GM19035 (cell line): Measurements from ENCODE around the gene FAAP20.

Experiments
- ATAC-seq: cut with Tn5 transposase; IDR thresholded peaks from one replicate; pipeline ENCODE4 v1.9.1; 2021; ENCODE audit not compliant: unreplicated experiment

FAAP20 gene

DNA sequence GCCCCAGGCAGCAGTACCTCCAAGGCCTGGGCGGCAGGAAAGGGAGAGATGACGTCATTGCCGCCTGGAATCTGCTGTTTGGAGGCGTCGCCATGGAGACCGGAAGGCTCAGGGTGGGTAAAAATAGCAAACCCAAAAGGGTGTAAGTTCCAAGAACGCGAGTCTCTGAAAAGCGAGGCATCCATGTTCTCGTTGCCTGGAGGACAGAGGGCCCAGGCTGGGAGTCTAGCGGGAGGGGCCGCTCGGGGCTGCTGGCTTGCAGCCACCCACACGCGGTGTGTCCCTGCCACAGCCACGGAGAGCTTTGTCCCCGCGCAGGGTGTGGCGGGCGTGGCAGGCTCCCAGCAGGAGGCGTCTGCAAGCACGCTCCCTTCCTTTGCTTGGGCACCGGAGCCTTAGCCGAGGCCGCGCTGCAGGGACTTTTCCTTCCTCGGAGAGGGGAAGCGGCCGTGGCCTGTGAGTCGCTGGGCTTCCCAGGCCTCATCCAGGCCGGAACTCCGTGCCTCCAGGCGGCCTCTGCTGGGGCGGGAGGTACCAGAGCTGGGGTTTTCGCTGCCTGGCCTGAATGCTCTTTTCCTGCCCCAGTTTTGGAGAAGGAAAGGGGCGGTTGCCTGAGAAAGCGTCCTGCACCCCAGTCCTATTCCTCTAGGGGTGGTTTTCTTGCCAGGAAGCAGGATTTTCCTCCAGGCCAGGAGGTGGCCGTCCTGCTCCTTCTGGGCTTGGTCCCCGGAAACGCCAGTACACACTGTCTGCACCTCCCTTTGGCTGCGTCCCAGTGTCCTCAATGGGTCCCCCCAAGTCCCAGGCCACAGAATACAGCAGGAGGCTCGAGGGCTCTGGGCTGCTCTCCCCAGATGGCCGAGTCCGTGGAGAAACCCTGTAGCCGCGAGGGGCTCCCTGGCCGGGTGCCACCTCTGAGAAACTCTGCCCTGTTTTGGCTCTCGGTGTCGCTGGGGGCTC lies 18.2 kb upstream of the FAAP20 start:
- ATAC-seq: no peak

DNA sequence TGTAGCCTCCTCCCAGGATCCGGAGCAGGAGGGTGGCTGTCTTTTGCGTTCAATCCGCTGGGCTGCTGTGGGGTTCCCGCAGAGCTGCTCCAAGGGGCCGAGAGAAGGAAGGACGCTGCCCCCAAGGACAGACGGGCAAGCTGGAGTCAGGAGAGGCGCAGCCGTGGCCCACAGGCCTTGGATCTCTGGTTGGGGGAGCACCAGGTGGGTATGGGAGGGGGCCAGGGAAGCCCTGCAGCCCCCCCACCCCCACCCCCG lies 17.6 kb upstream of the FAAP20 start:
- no peak for ATAC-seq

DNA sequence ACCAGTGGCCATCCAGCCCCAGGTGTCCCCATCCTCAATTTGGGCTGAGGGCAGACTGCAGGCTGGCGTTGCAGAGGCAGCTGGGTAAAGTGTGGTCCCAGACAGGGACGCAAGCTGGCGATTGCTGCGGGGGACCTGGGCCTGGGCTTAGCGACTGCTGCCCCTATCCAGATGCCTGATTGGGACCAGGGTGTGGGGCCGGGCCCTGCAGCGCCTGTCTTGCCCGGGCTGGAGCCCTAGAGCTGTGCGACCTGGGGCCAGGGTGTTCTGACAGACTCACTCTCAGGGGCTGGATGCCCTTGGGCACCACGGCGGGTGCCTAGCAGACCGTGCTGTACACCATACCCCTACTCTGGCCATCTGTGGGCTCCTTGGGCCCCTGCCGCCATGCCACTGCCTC lies 16.2 kb upstream of the FAAP20 start:
- no peak for ATAC-seq

DNA sequence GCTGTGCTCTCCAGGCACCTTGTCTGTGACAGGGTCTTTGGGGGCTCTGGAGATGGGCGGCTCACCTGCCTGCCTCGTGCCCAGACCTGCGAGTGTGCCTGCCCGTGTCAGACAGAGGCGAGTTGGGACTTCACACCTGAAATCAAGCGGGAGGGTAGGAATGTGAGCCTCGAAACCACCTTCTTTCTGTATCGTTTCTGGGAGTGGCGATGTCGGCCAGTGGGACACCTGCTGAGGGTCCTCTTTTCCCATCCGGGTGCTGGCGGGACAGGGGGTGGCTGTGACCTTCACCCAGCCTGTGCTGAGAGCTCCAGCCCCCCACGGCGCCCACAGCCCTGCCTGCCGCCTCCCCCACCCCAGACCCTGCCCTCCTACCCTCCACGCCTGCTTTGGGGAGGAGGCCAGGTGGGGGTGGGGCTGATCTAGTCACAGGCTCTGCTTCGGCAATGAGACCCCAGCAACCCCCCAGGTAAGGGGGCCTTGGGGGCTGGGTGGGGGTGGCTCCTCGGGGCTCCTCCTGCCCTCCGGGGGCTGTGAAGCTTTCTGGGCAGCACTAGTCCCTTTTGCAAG lies 15.6 kb upstream of the FAAP20 start:
- ATAC-seq: no peak

DNA sequence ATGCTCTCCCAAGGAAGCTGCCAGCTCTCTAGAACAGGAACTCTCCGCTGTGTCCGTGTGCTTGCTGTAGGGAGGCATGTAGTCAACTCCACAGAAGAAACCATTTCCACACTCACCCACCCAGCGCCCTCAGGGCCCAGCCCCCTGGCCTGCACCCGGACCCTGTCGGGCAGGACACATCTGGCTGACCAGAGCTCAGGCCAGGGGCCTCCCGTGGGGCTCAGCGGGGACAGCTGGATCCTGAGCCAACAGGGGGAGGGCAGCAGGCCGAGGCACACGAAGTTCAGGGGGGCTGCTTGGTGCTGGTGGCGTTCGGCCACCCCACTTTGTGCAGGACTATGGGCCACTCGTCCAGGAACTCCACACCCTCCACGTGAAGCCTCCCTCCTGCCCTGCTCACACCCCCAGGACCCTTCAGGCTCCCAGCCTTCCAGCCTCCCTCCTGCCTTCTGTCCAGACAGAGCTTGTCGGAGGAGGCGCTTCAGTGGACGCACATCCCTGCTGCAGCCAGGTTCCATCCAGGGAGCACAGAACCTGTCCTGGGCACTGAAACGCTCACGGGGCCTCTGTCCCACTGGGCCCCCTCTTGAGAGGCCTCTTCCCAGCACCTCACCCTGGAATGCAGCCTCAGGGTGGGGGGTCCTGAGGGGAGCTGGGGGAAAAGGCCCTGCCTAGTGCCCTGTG lies 15.0 kb upstream of the FAAP20 start:
- no peak for ATAC-seq

DNA sequence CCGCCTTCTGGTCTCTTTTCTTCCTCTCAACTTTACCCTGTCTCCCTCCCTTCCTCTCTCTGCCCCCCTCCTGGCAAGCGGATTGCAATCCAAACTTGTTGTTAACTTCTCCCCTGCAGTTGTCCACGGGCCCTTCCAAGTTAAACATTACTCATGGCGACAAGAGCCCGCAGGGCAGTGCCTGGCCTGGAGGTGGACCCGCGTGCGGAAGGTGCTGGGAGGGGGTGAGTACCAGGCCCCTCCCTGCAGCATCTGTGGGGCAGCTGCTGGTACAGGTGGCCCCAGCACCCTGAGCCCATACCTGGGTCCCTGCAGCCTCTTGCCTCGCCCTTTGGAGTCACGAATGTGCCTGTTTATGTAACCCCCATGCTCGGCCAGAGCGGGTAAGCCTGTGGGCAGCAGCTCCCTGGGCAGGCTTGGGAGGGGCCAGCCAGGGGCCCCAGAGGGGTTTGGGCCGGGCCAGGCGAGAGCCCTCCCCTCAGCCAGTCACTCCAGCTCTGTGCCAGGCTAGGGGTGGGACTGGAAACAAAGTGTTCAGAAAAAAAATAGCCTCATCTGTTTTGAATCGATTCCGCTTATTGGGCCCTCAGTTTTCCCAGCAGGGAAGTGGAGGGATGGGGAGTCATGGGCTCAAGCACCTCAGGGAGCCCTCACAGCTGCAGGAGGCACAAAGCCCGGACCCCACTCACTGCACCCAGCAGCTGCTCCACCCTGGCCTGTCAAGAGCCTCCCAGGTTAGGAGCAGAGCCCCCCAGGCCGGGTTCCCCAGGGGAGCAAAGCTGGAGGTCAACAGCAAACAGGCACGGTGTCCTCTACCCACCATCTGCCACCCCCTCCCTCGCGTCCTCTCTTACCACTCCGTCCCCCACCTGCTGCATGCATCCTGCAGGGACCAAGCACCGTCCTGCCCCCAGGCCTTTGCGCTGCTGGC lies 14.0 kb upstream of the FAAP20 start:
- no peak for ATAC-seq

DNA sequence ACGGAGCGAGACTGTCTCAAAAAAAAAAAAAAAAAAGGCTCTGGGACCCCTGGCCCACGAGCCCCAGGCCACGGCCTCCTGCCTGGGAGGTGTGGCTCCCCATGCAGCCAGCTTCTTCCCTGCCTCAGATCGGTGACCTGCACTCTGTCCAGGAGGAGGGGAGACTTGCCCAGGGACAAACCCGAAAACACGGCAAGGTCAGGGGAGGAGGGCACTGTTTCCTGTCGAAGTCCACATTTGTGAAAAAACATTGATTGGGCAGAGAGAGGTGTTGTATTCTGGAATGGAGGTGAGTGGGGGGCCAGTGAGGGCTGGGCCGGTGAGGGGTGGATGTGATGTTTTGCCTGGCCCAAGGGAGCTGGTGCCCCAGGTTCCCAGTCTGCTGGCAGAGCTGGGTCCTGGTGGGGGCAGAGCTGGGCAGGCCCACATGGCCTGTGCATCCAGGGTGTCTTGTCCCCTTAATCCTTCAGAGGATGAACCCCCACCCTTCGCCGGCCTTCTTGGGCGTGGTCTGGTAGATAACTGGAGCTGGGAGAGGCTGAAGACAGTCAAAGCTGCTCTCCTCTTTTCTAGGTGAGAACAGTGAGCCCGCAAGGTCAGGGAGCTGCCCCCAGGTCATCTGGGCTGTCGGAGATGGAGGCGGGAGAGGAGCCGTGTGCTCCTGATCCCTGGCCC lies 12.4 kb upstream of the FAAP20 start:
- no peak for ATAC-seq

DNA sequence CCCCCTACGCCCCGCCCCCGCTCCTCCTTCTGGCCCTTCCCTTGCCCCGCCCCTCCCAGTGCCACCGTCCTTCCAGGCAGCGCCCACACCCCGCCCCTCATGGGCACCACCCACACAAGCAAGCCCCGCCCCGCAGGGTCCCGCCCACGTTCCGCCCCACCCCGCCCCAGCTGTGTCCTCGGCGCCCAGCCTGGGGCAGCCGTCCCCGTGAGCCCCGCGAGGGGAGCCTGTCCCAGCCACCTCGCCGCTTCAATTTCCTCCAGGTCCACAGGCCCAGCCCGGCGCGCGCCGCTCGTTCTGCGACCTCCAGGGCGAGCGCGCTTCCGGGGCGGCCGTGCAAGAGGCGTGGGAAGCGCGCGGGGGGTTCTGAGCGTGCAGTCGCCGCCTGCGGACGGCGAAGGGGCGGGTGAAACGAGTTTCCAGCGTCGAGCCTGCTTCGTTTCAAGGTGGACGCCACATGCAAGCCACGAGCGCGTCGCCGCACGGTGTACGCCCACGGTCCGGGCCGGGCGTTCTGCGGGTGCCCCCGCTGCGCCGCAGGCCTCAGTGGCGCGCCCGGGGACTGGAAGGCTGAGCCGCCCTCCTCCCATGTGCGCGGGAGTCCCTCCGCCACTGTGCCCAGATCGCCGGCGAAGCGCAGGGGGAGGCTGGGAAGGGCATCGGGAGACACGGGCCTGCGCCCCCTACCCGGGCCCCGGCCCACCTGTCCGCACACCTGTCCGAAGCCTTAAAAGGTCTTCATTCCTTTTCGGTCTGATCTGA lies 10.8 kb upstream of the FAAP20 start:
- peak; percentile 67 for ATAC-seq

DNA sequence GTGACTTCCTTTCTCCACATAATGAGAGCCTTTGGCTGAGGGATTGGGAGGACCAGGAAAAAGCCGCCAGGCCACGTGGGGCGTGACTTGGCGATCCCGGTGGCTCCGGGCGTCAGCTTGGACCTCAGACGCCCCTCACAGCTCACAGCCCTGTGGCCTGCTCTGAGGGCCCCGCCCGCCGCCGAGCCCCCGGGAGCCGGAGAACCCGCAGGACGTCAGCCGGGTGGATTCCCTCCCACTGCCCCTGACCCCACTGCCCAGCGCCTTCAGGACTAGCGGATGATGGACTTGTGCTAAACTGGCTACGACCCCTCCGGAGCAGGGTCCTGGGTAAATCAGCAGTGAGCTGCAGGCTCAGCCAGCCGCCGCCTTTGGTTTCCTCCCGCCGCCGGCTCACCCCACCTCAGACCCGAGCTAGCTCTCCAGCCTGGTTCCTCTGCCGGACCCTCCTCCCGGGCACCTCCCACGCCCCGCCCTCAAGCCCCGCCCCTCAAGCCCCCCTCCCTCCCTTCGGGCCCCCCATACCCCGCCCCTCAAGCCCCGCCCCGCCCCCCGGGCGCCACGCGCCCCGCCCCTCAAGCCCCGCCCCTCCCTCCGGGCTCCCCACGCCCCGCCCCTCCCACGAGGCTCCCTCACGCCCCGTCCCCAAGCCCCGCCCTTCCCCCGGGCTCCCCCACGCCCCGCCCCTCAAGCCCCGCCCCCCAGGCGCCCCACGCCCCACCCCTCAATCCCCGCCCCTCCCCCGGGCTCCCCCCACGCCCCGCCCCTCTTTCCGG lies 10.0 kb upstream of the FAAP20 start:
- ATAC-seq: no peak

DNA sequence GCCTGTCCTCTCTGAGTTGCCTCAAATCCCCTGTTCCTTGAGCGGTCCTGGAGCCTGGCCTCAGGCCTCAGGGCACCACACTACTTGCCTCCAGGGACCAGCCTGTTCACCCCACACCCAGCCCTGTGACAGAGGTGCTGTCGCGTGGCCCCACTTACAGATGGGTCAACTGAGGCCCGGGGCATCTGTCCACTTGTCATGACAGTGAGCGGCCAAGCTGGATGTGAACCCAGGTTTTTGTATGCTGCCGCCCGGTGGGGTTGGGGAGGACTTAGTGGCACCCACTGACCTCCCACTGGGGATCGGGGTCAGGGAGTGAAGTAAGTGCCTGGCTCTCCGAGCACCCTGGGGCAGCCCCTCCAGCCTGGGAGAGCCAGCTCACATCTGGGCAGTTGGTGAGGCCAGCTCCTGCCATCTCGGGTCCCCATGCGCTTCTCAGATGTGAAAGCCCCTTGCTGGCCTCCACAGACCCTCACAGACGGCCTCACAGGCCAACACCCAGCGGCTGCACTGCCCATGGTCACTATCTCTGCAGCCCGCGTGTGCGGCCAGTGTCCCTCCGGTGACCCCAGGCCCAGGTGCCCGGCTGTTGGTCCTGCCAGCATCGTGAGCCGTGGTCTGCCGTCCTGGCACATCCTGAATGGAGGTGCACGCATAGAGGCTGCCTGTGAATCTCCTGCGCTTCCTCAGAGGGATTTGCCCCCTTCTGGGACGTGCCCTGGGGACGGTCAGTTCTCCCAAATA lies 9.3 kb upstream of the FAAP20 start:
- ATAC-seq: no peak

DNA sequence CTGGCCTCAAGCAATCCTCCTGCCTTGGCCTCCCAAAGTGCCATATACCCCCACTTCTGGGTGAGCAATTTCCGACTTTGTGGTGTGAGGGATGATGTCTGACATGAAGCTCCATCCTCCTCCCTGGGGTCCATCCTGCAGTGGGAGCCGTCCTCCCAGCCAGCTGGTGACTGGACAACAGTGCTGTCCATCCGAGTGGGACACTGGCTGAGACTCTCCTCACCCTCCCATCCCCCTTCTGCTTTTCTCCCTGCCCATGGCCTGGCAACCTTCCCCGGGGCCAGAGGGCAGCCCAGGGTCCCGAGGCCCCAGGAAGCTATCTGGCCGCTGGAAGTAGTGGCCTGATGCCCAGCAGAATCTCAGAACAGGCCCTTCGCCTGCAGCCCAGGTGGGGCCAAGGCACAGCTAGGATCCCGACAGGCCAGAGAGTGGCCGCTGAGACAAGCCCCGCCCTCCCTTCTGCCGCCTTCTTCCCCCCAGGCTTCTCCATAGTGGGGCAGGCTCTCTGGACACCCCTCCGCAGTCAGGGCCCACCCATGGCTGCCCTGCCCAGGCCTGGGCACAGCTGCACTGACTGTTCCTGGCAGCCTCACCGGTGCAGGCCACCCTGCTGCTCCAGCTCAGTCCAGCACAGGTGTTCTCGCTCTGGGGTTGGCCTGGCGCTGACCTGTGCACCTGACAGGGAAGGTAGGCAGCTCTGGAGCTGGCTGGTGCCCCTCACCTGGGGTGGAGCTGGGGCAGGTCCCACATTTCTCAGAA lies 8.4 kb upstream of the FAAP20 start:
- ATAC-seq: no peak

DNA sequence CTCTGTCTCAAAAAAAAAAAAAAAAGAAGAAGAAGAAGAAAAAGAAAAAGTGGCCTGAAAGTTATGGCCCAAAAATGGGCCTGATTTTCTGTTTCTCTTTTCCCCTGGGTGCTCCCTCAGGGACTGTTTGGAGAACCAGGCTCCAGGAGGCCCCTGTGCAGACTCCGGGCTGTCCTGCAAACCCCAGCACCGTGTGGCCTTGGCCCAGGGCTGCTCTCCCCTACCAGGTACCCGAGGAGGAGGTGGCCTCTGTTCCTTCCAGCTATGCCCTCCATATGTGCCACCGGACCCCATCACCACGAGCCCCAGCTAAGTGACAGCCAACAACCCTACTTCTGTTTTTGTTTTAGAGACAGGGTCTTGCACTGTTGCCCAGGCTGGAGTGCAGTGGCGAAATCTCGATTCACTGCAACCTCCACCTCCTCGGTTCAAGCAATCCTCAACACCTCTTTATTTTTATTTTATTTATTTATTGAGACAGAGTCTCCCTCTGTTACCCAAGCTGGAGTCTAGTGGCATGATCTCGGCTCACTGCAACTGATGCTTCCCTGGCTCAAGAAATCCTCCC lies 7.5 kb upstream of the FAAP20 start:
- ATAC-seq: no peak

DNA sequence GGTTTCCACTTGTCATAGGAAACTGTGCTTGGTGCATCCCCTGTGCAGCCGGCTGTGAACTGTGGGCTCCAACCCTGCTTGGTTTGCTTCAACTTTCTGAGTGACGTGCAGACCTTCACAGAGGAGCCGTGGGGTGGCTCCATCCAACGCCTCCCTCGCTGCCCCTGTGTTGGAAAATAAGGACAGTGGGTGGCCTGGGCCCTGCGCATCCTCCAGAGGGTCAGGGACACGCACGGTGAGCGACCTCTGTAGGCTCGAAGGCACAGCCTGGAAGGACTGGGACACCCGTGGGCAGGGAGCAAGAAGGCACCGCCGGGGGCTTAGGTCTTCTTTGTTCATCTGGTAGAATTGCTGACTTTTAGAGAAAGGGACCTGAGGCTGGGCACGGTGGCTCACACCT lies 6.5 kb upstream of the FAAP20 start:
- ATAC-seq: no peak

DNA sequence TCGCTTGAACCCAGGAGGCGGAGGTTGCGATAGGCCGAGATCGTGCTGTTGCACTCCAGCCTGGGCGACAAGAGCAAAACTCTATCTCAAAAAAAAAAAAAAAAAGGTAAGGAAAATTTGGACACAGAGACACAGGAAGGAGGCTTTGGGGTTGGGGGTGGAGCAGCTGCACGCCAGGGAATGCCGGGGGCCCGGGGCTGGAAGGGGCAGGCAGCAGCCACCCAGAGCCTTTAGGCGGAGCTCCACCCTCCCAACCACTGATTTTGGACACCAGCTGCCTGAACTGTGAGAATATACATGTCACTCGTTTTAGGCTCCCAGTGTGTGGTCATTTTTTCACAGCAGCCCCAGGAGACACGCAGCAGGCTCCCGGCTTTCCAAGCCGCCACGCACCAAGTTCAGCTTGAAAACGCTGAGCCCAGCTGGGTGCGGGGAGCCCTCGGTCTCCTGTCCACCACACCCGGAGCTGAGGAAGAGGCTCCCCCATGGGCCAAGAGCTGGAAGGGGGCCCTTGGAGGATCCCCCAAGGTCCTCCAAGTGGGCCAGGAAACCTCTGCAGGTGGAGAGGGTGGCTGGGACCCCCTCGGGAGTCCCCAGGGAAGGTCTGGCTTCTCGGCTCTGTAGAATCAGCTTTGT lies 5.9 kb upstream of the FAAP20 start:
- ATAC-seq: no peak

DNA sequence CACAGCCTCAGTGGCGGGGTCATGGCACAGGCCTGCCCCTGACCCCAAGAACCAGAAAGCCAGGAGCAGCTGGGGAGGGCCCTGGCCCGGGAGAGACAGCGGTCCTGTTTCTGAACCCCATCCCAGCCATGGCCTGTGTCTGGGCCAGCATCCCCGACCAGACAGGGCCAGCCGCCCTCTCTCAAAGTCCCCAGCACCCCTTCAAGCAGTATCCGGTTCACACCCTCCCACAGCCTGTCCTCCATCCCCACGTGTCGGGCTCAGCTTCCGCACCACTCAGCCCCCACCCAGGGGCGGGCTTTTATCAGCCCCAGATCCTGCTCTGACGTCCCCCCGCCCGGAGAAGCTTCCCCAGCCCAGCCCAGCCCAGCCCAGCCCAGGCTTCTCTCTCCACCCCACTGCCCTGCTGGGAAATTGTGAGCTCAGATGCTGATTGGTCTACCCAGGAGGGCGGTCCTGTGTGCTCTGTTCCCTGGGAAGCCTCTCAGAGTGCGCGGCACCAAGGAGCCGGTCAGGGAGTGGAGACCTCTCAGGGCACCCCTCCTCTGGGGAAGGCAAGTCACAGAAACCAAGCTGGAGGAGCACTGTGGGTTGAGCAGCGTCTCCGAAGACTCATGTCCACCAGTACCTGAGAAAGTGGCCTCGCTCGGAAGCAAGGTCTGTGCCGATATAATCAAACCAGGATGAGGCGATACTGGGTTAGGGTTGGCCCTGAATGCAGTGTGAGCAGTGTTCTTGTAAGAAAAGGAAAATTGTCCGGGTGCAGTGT lies 4.7 kb upstream of the FAAP20 start:
- no peak for ATAC-seq

DNA sequence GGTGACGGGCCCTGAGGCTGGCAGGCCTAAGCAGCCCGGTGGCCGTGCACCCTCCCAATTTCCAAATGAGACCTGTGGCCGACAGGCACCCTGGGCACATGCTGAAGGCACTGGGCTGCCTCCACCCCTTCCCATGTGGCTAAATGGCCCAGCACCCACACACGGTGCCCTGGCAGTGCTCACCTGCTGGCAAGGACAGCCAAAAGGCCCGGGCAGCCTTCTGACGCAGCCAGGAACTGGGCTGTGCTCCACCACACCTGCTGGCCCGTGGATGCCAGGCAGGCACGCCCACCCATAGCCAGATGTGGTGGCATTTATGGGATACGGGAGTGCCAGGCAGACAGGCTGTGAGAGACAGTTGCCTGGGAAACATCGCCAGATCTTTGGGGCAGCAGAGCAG lies 4.0 kb upstream of the FAAP20 start:
- no peak for ATAC-seq
